Stimulated activated CD8-positive, alpha-beta memory T cell treated with anti-CD3 and anti-CD28 coated beads, Interleukin-15, amount 100 ng/mL, for 24 hours (primary cell): ENCODE results near the gene POLD2.
"Not testable (repeated sequence)": the region's sequence is repeated elsewhere in the genome, so short reads cannot be mapped to it uniquely, and the experiment has no call there.

Source experiments
- DNase-seq: peaks from one replicate; pipeline ENCODE4 v3.0.0-alpha.2; 2020; ENCODE audit warnings: low read depth

The POLD2 gene

GRCh38 chr7:44138698-44139097, 15.3 kb upstream of the POLD2 start:
- DNase-seq: no peak

- DNase-seq: no peak
Measured at GRCh38 chr7:44136731-44137130, 13.4 kb upstream of the POLD2 start.

- DNase-seq: no peak
Measured at GRCh38 chr7:44134943-44135628, 11.7 kb upstream of the POLD2 start.

- DNase-seq: no peak
Measured at GRCh38 chr7:44133295-44133694, 9.9 kb upstream of the POLD2 start.

GRCh38 chr7:44132039-44132438, 8.7 kb upstream of the POLD2 start:
- DNase-seq: no peak

GRCh38 chr7:44131173-44132029, 8.1 kb upstream of the POLD2 start:
- DNase-seq: no peak

GRCh38 chr7:44128721-44129582, 5.6 kb upstream of the POLD2 start:
- no peak for DNase-seq

- DNase-seq: no peak
Measured at GRCh38 chr7:44127161-44127560, 3.8 kb upstream of the POLD2 start.

GRCh38 chr7:44126574-44126973, 3.2 kb upstream of the POLD2 start:
- not testable (repeated sequence) for DNase-seq

- no peak for DNase-seq
Measured at GRCh38 chr7:44124822-44125202, 1.5 kb upstream of the POLD2 start.

- DNase-seq: no peak
Measured at GRCh38 chr7:44122529-44122928, 819 bp downstream of the POLD2 start.

GRCh38 chr7:44121761-44122420, 1.5 kb downstream of the POLD2 start:
- no peak for DNase-seq

- DNase-seq: no peak
Measured at GRCh38 chr7:44120395-44120794, 3.0 kb downstream of the POLD2 start.

- no peak for DNase-seq
Measured at GRCh38 chr7:44119829-44120380, 3.4 kb downstream of the POLD2 start.

- no peak for DNase-seq
Measured at GRCh38 chr7:44117801-44118429, 5.4 kb downstream of the POLD2 start.

- no peak for DNase-seq
Measured at GRCh38 chr7:44116789-44117666, 6.3 kb downstream of the POLD2 start.

- no peak for DNase-seq
Measured at GRCh38 chr7:44116087-44116788, 7.1 kb downstream of the POLD2 start.

GRCh38 chr7:44114586-44115310, 8.6 kb downstream of the POLD2 start:
- no peak for DNase-seq
